Stomach (tissue), 9 donors: Measurements from ENCODE around the gene BLOC1S6. TPM values are rescaled to one million over a fixed set of nuclear protein-coding genes. Genes with fewer than 3 reads are reported as not detected.

Source experiments
- DNase-seq, 2 donors: peaks; one replicate each; pipeline versions ENCODE4 v3.0.0 to v3.0.0-alpha.2; 2013 to 2019
- H3K27ac ChIP-seq, 5 donors: fragments of 200-600 bp in 4 of 5; sonication (generic) in 4 of 5; one replicate each; pipeline ENCODE4 v1.5.1; 2013 to 2019; ENCODE audit warnings: mild to moderate bottlenecking in 1 of 5, moderate library complexity in 1 of 5
- H3K27me3 ChIP-seq, 3 donors: fragments of 200-600 bp; sonication (generic); one replicate each; pipeline ENCODE4 v1.5.1; 2017 to 2019; ENCODE audit warnings: mixed run types in 1 of 3
- H3K36me3 ChIP-seq, 4 donors: fragments of 200-600 bp; sonication (generic); 1 replicate in 3 of 4; 2 replicates in 1 of 4; pipeline ENCODE4 v1.5.1; 2016 to 2019
- H3K4me1 ChIP-seq, 4 donors: fragments of 200-600 bp; sonication (generic); one replicate each; pipeline ENCODE4 v1.5.1; 2016 to 2019
- H3K4me3 ChIP-seq, 4 donors: fragments of 200-600 bp; sonication (generic) in 3 of 4; one replicate each; pipeline ENCODE4 v1.5.1; 2016 to 2019; ENCODE audit warnings: mild to moderate bottlenecking in 1 of 4
- H3K9me3 ChIP-seq, 4 donors: fragments of 200-600 bp; sonication (generic); one replicate each; pipeline ENCODE4 v1.5.1; 2016 to 2019
- CTCF ChIP-seq, 7 experiments: fragments of 450-650 bp in 4 of 7; fragments of 200-600 bp in 3 of 7; sonication (generic) in 3 of 7; IDR thresholded peaks; one replicate each; pipeline ENCODE4 v1.5.1; 2016 to 2019; ENCODE audit warnings: antibody characterized with exemption in 7 of 7, control low read depth in 2 of 7, mild to moderate bottlenecking in 1 of 7
- EP300 ChIP-seq: sonication (generic); formaldehyde crosslinking; IDR thresholded peaks from one replicate; pipeline ENCODE4 v1.6.1; 2017; ENCODE audit warnings: antibody characterized with exemption
- POLR2A ChIP-seq, 4 donors: fragments of 450-650 bp; IDR thresholded peaks; one replicate each; pipeline ENCODE4 v1.6.1; 2016; ENCODE audit warnings: antibody characterized with exemption in 4 of 4, control low read depth in 2 of 4, mild to moderate bottlenecking in 1 of 4, moderate library complexity in 1 of 4
- POLR2AphosphoS5 ChIP-seq, 3 donors: sonication (generic); formaldehyde crosslinking; IDR thresholded peaks; one replicate each; pipeline ENCODE4 v1.6.1; 2016; ENCODE audit warnings: antibody characterized with exemption in 3 of 3
- WGBS, 5 donors: extraction: QIAGEN DNeasy Blood & Tissue Kit in 3 of 5; methylation state at CpG; one replicate each; pipeline versions ENCODE4 v1.1.5 to v1.1.7; 2013 to 2018; 5-methylcytosine and 5-hydroxymethylcytosine counted together
- intact Hi-C: fragments of 100-400 bp; cut with DNase I; formaldehyde crosslinking; loops from one replicate; pipeline ENCODE4 v1.15.1; 2023; ENCODE audit warnings: low total_unique reads
- polyA plus RNA-seq, 3 donors: library from polyadenylated mRNA; stranded (reverse); fragments of 200-250 nt; gene quantifications; one replicate each; pipeline ENCODE4 v1.2.3, GENCODE V29; 2013
- total RNA-seq, 5 donors: library from RNA; depleted of rRNA; stranded (reverse); fragments of >200 nt; gene quantifications; one replicate each; pipeline versions ENCODE4 v1.1.0 to v1.2.3, GENCODE V29; 2014 to 2016
- donor health status: healthy with polysubstance abuse.
- donor health status: Bipolar disorder and iron deficiency.
- donor health status: healthy.

Gene BLOC1S6
- total and polyA plus RNA-seq, 8 donors, result 7.6 to 74.5 (median 26.3) TPM

- 71 to 79% (median 75%) methylated on average over 7 of the region's 7 CpGs for WGBS, 5 donors
- H3K4me3 ChIP-seq, result peak overlapping the region in 1 of 4 donors; percentile 4
- DNase-seq, result peak in 1 of 2 donors; percentile 21
Observed at GRCh38 chr15:45630917-45631691, 43.9 kb downstream of the BLOC1S6 start.

DNA sequence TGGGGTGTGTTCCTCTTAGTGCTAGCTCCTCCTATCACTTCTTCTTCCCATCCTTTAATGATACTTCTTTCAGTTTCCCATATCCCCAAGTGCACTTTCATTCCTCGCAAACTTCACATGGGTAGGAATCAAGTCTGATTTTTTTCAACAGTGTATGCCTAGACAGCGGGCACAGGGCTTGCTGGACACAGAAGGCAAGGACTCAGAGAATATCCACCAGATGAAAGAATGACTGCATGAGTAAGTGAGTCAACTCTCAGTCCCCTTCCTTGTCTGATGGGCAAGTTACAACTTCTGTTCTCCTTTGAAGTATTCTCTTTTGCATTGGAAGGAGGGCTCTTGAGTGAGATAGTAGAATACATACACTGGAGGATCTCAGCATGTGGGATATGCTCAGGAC lies 44.6 kb downstream of the BLOC1S6 start:
- H3K36me3 ChIP-seq, result no peaks in the 10 kb centered on the region
- peak overlapping the region in 3 of 5 donors; percentile 52 to 65 (median 63) for H3K27ac ChIP-seq
- no peaks in the 10 kb centered on the region for H3K27me3 ChIP-seq
- intact Hi-C loops, result no loop called here
- H3K9me3 ChIP-seq, result peaks cover 0 to 5% (median 2%) of the 10 kb centered on the region in 4 donors
- 69 to 86% (median 81%) methylated on average over 2 of the region's 2 CpGs for WGBS, 5 donors
- DNase-seq, result no peak
- H3K4me1 ChIP-seq, result peaks cover 5 to 34% (median 17%) of the 10 kb centered on the region in 4 donors
- TF ChIP-seq POLR2AphosphoS5 (IDR thresholded peaks at IDR 0.05) (no peak), CTCF (IDR thresholded peaks at IDR 0.05) (no peak), EP300 (no peak), POLR2A (IDR thresholded peaks at IDR 0.05) (no peak)
- peak overlapping the region in 1 of 4 donors; percentile 4 for H3K4me3 ChIP-seq

More at GRCh38 chr15:45630917-45631691, 43.9 kb downstream of the BLOC1S6 start:
- intact Hi-C loops, result no loop called here
- no peaks in the 10 kb centered on the region for H3K27me3 ChIP-seq
- H3K27ac ChIP-seq, result peak overlapping the region in 3 of 5 donors; percentile 52 to 65 (median 63)
- TF ChIP-seq POLR2A (IDR thresholded peaks at IDR 0.05) (no peak), EP300 (no peak), CTCF (IDR thresholded peaks at IDR 0.05) (no peak), POLR2AphosphoS5 (IDR thresholded peaks at IDR 0.05) (no peak)
- H3K9me3 ChIP-seq, result peaks cover 0 to 12% (median 7%) of the 10 kb centered on the region in 4 donors
- no peaks in the 10 kb centered on the region for H3K36me3 ChIP-seq
- peaks cover 0 to 28% (median 11%) of the 10 kb centered on the region in 4 donors for H3K4me1 ChIP-seq

GRCh38 chr15:45634432-45635190 lies 47.4 kb downstream of the BLOC1S6 start, which contains the start of gene SQOR:
SQOR (plus strand) TSS chr15:45635029; CDS start chr15:45658924, 23,895 bp downstream.
- H3K4me1 ChIP-seq, result peaks cover 26 to 61% (median 40%) of the 10 kb centered on the region in 4 donors
- no peaks in the 10 kb centered on the region for H3K27me3 ChIP-seq
- peak within 1 kb of the TSS; percentile 91 to 98 (median 95) for H3K27ac ChIP-seq
- WGBS, 5 donors, result 1 to 8% (median 2%) methylated on average over 15 to 53 of the region's 53 CpGs
- TF ChIP-seq CTCF (IDR thresholded peaks at IDR 0.05), result no peak
- TF ChIP-seq POLR2AphosphoS5 (IDR thresholded peaks at IDR 0.05), result peak in 2 of 3 donors; percentile 88 to 94
- peak in 2 of 4 donors; percentile 52 to 54 for TF ChIP-seq POLR2A (IDR thresholded peaks at IDR 0.05)
- H3K4me3 ChIP-seq, result peak within 1 kb of the TSS; percentile 58 to 78 (median 70)
- peak; percentile 91 to 93 for DNase-seq
- intact Hi-C loops, result no loop called here
- H3K36me3 ChIP-seq, result no peaks in the 10 kb centered on the region
- H3K9me3 ChIP-seq, result no peaks in the 10 kb centered on the region

DNA sequence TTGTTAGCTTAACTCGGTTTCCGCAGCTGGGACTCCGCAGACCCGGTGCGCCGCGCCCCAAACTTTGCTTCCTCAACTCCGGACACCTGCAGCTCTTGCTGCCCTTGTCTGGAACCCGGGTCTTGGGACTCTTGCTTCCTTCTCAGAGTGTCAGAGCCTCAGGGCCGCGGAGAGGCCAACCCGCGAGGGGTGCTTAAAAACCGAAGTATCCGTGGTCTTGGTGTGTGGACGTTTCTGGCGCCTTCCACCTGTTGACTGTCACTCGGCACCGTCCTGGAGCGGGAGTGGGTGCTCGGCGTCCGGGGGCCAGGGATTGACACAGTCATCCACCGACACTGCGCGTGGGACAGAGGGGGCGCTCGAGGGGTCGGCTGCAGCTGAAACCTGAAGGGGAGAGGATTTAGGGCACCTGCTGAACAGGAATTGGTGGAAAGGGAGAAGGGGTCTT lies 48.0 kb downstream of the BLOC1S6 start:
- TF ChIP-seq EP300, result no peak
- TF ChIP-seq POLR2AphosphoS5 (IDR thresholded peaks at IDR 0.05), result peak in 1 of 3 donors; percentile 7
- peak in 4 of 7 experiments; percentile 19 to 45 (median 36) for TF ChIP-seq CTCF (IDR thresholded peaks at IDR 0.05)
- TF ChIP-seq POLR2A (IDR thresholded peaks at IDR 0.05), result no peak
- H3K9me3 ChIP-seq, result no peaks in the 10 kb centered on the region
- intact Hi-C loops, result no loop called here
- H3K36me3 ChIP-seq, result no peaks in the 10 kb centered on the region
- peak overlapping the region; percentile 58 to 78 (median 70) for H3K4me3 ChIP-seq
- H3K4me1 ChIP-seq, result peaks cover 31 to 67% (median 45%) of the 10 kb centered on the region in 4 donors
- H3K27me3 ChIP-seq, result no peaks in the 10 kb centered on the region
- H3K27ac ChIP-seq, result peak overlapping the region; percentile 91 to 98 (median 95)
- 0% methylated on average over 13 to 29 of the region's 29 CpGs for WGBS, 5 donors
- DNase-seq, result peak; percentile 73 to 88
